Ascending aorta (tissue), 2 donors: ENCODE measurements around the gene CAMTA1. TPM values are rescaled to one million over a fixed set of nuclear protein-coding genes. Genes with fewer than 3 reads are reported as not detected.

ENCODE experiments used
- DNase-seq, 2 donors: peaks; one replicate each; pipeline ENCODE4 v3.0.0-alpha.2; 2019; ENCODE audit warnings: low spot score in 2 of 2
- H3K27ac ChIP-seq, 2 donors: fragments of 200-600 bp; sonication (generic); one replicate each; pipeline ENCODE4 v1.5.1; 2016 to 2017; ENCODE audit warnings: mild to moderate bottlenecking in 1 of 2
- H3K27me3 ChIP-seq: fragments of 200-600 bp; sonication (generic); one replicate; pipeline ENCODE4 v1.5.1; 2017
- H3K36me3 ChIP-seq, 2 donors: fragments of 200-600 bp; sonication (generic); one replicate each; pipeline ENCODE4 v1.5.1; 2016
- H3K4me1 ChIP-seq, 2 donors: fragments of 200-600 bp; sonication (generic); one replicate each; pipeline ENCODE4 v1.5.1; 2016 to 2017; ENCODE audit warnings: mild to moderate bottlenecking in 1 of 2
- H3K4me3 ChIP-seq, 2 donors: fragments of 200-600 bp; sonication (generic); one replicate each; pipeline ENCODE4 v1.5.1; 2016 to 2017; ENCODE audit warnings: mild to moderate bottlenecking in 1 of 2
- H3K9me3 ChIP-seq, 2 donors: fragments of 200-600 bp; sonication (generic); one replicate each; pipeline ENCODE4 v1.5.1; 2016
- CTCF ChIP-seq, 3 experiments: fragments of 200-600 bp in 2 of 3; fragments of 450-650 bp in 1 of 3; sonication (generic) in 2 of 3; IDR thresholded peaks; one replicate each; pipeline ENCODE4 v1.5.1; 2016 to 2019; ENCODE audit warnings: antibody characterized with exemption in 3 of 3, mild to moderate bottlenecking in 1 of 3, moderate library complexity in 1 of 3
- intact Hi-C: fragments of 100-400 bp; cut with DNase I; formaldehyde crosslinking; loops from one replicate; pipeline ENCODE4 v1.15.1; 2023
- total RNA-seq: library from RNA; depleted of rRNA; stranded (reverse); fragments of >200 nt; gene quantifications from one replicate; pipeline ENCODE4 v1.1.0, GENCODE V29; 2016

Gene CAMTA1
- total RNA-seq, 1 donor from 2014 or later = 53.3 TPM

GRCh38 chr1:7345516-7345915 lies 560.3 kb downstream of the CAMTA1 start:
- Histone ChIP-seq H3K36me3 (no peaks in the 10 kb centered on the region), H3K4me3 (no peak overlapping the region), H3K27ac (no peak overlapping the region), H3K9me3 (no peaks in the 10 kb centered on the region), H3K27me3 (no peaks in the 10 kb centered on the region), H3K4me1 (no peaks in the 10 kb centered on the region)
- intact Hi-C loops = no loop called here
- TF ChIP-seq CTCF (IDR thresholded peaks at IDR 0.05) = no peak
- DNase-seq = no peak

GRCh38 chr1:7346070-7346596 lies 560.9 kb downstream of the CAMTA1 start:
- DNase-seq = no peak
- no peaks in the 10 kb centered on the region for H3K9me3 ChIP-seq
- intact Hi-C loops = no loop called here
- no peaks in the 10 kb centered on the region for H3K36me3 ChIP-seq
- no peaks in the 10 kb centered on the region for H3K4me1 ChIP-seq
- H3K27me3 ChIP-seq = no peaks in the 10 kb centered on the region
- H3K27ac ChIP-seq = no peak overlapping the region
- no peak overlapping the region for H3K4me3 ChIP-seq
- TF ChIP-seq CTCF (IDR thresholded peaks at IDR 0.05) = no peak

GRCh38 chr1:7346600-7347570 lies 561.6 kb downstream of the CAMTA1 start:
- H3K27me3 ChIP-seq = no peaks in the 10 kb centered on the region
- DNase-seq = no peak
- H3K9me3 ChIP-seq = no peaks in the 10 kb centered on the region
- intact Hi-C loops = no loop called here
- no peak overlapping the region for H3K27ac ChIP-seq
- H3K4me3 ChIP-seq = no peak overlapping the region
- no peaks in the 10 kb centered on the region for H3K4me1 ChIP-seq
- H3K36me3 ChIP-seq = no peaks in the 10 kb centered on the region
- no peak for TF ChIP-seq CTCF (IDR thresholded peaks at IDR 0.05)

DNA sequence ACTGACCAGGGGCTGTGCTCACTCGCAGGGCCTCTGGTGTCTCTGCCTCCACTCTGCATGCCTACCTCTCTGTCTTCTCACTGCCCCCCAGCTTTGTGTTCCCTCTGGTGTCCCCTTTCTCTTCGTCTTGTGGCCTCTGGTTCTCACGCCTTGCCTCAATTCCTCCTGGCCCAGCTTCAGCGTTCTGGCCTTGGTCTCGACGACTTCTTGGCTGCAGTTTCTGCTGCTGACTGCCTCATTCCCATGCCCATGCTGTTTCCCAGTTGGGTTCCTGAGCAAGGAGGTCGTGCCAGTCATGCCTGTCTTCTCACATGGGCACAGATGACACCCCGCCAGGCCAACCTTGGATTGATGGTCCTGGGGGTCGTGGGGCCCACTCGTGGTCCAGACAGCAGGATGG lies 562.8 kb downstream of the CAMTA1 start:
- Histone ChIP-seq H3K36me3 (no peaks in the 10 kb centered on the region), H3K27ac (no peak overlapping the region), H3K27me3 (no peaks in the 10 kb centered on the region), H3K4me1 (no peaks in the 10 kb centered on the region), H3K9me3 (no peaks in the 10 kb centered on the region), H3K4me3 (no peak overlapping the region)
- no peak for DNase-seq
- intact Hi-C loops = no loop called here
- no peak for TF ChIP-seq CTCF (IDR thresholded peaks at IDR 0.05)

- Histone ChIP-seq H3K36me3 (no peaks in the 10 kb centered on the region), H3K9me3 (no peaks in the 10 kb centered on the region), H3K27me3 (no peaks in the 10 kb centered on the region), H3K4me1 (no peaks in the 10 kb centered on the region), H3K4me3 (no peak overlapping the region), H3K27ac (no peak overlapping the region)
- DNase-seq = no peak
- intact Hi-C loops = no loop called here
- no peak for TF ChIP-seq CTCF (IDR thresholded peaks at IDR 0.05)
Observed at GRCh38 chr1:7348580-7348979, 563.3 kb downstream of the CAMTA1 start.
